AG04449 (cell line): ENCODE data around the gene P2RX3.

Experiments
- CTCF ChIA-PET: fragments of 350-600 bp; formaldehyde crosslinking; extraction: SDS; loops from one replicate; lab custom pipeline; 2021; ENCODE audit warnings: antibody characterized with exemption; lab: Yijun Ruan, JAX
- POLR2A ChIA-PET: fragments of 400-600, 350-600 bp; formaldehyde crosslinking; extraction: SDS; loops from one replicate; lab custom pipeline; 2020; ENCODE audit warnings: antibody characterized with exemption, inconsistent platforms; lab: Yijun Ruan, JAX
- DNase-seq: peaks from one replicate; pipeline ENCODE4 v3.0.0-alpha.2; 2010; ENCODE audit warnings: low read depth, low spot score
- H3K4me3 ChIP-seq: 2 replicates; pipeline ENCODE4 v1.5.1; 2011; ENCODE audit warnings: low read depth, mild to moderate bottlenecking, control low read depth, low read length
- CTCF ChIP-seq: IDR thresholded peaks from one replicate; pipeline ENCODE4 v1.5.1; 2011; ENCODE audit warnings: mild to moderate bottlenecking, moderate library complexity, low read length, control low read depth, inconsistent platforms; ENCODE audit not compliant: insufficient read depth; ENCODE audit errors: missing control alignments

The P2RX3 gene

GRCh38 chr11:57323167-57323854 lies 14.8 kb upstream of the P2RX3 start:
- peak; percentile 27 for TF ChIP-seq CTCF
- ChIA-PET CTCF (interaction anchor here (0.8 to 3.1 kb wide), 5 partner anchors 12 to 482 kb away, joined by 3 to 17 read pairs (median 4); no protein-coding TSS in a partner anchor), POLR2A (interaction anchor here (1.4 to 3.5 kb wide), 3 partner anchors 12 to 74 kb away, joined by 3 to 38 read pairs (median 5); partner anchors contain the start of gene SSRP1)
- no peak for DNase-seq
- H3K4me3 ChIP-seq, result peak overlapping the region; percentile 90

GRCh38 chr11:57323855-57324153 lies 14.3 kb upstream of the P2RX3 start:
- no peak for TF ChIP-seq CTCF
- ChIA-PET POLR2A (interaction anchor here (1.1 to 3.5 kb wide), 3 partner anchors 12 to 20 kb away, joined by 3 to 38 read pairs (median 5); partner anchors contain the start of gene SSRP1), CTCF (interaction anchor here (0.7 to 2.2 kb wide), 5 partner anchors 11 to 483 kb away, joined by 3 to 5 read pairs (median 4); no protein-coding TSS in a partner anchor)
- DNase-seq, result no peak
- peak overlapping the region; percentile 90 for H3K4me3 ChIP-seq

- no peak for DNase-seq
- TF ChIP-seq CTCF, result no peak
- ChIA-PET CTCF (interaction anchor here (0.7 to 2.2 kb wide), 9 partner anchors 11 to 483 kb away, joined by 3 to 8 read pairs (median 4); partner anchors contain the start of gene P2RX3), POLR2A (interaction anchor here (1.1 to 3.5 kb wide), 4 partner anchors 11 to 20 kb away, joined by 4 to 38 read pairs (median 12); partner anchors contain the start of gene SSRP1)
- peak overlapping the region; percentile 90 for H3K4me3 ChIP-seq
These were observed 13.8 kb upstream of the P2RX3 start for GRCh38 chr11:57324154-57324885.

- CTCF ChIA-PET, result interaction anchor here (0.6 to 2.2 kb wide), 15 partner anchors 10 to 406 kb away, joined by 3 to 8 read pairs (median 3); partner anchors contain the start of genes P2RX3 and RTN4RL2
- DNase-seq, result peak; percentile 88
- TF ChIP-seq CTCF, result no peak
- H3K4me3 ChIP-seq, result peak within 1 kb of the TSS; percentile 90
- POLR2A ChIA-PET, result interaction anchor here (1.1 to 3.2 kb wide), 4 partner anchors 9 to 21 kb away, joined by 3 to 20 read pairs (median 4); partner anchors contain the start of gene SSRP1
These were observed 13.0 kb upstream of the P2RX3 start, which contains the start of gene TNKS1BP1 for GRCh38 chr11:57324886-57325734. TNKS1BP1 (minus strand) TSS chr11:57324952; CDS start chr11:57321885, 3,067 bp downstream.

GRCh38 chr11:57325735-57326048 lies 12.5 kb upstream of the P2RX3 start:
- DNase-seq, result no peak

More at GRCh38 chr11:57325735-57326048, 12.5 kb upstream of the P2RX3 start:
- peak overlapping the region; percentile 90 for H3K4me3 ChIP-seq
- no peak for TF ChIP-seq CTCF
- ChIA-PET CTCF (interaction anchor here (0.6 to 2.2 kb wide), 15 partner anchors 9 to 484 kb away, joined by 3 to 8 read pairs (median 3); partner anchors contain the start of genes P2RX3 and RTN4RL2), POLR2A (interaction anchor here (1.7 to 3.2 kb wide), 3 partner anchors 9 to 15 kb away, joined by 3 to 20 read pairs (median 4); partner anchors contain the start of gene SSRP1)
